GM21528 (cell line): ENCODE measurements around the gene SDC4.

Experiments
- ATAC-seq: cut with Tn5 transposase; IDR thresholded peaks from one replicate; pipeline ENCODE4 v1.9.1; 2021; ENCODE audit warnings: mild to moderate bottlenecking, moderate library complexity; ENCODE audit not compliant: unreplicated experiment, low FRiP score

The SDC4 gene

GRCh38 chr20:45322952-45323383 lies 25.3 kb downstream of the SDC4 start:
- no peak for ATAC-seq

- ATAC-seq: no peak
These were observed 27.2 kb downstream of the SDC4 start for GRCh38 chr20:45320948-45321595.

- ATAC-seq: no peak
These were observed 29.3 kb downstream of the SDC4 start for GRCh38 chr20:45318948-45319347.

- no peak for ATAC-seq
These were observed 29.8 kb downstream of the SDC4 start for GRCh38 chr20:45318386-45318939.

- no peak for ATAC-seq
These were observed 30.4 kb downstream of the SDC4 start for GRCh38 chr20:45317826-45318225.

- ATAC-seq: no peak
These were observed 31.8 kb downstream of the SDC4 start for GRCh38 chr20:45316150-45317080.

- no peak for ATAC-seq
These were observed 32.6 kb downstream of the SDC4 start for GRCh38 chr20:45315672-45316071.

GRCh38 chr20:45313943-45314342 lies 34.3 kb downstream of the SDC4 start:
- ATAC-seq: no peak

GRCh38 chr20:45313065-45313695 lies 35.0 kb downstream of the SDC4 start:
- ATAC-seq: no peak

- ATAC-seq: no peak
These were observed 36.0 kb downstream of the SDC4 start for GRCh38 chr20:45312241-45312640.

GRCh38 chr20:45311589-45312211 lies 36.5 kb downstream of the SDC4 start:
- no peak for ATAC-seq

- no peak for ATAC-seq
These were observed 39.1 kb downstream of the SDC4 start for GRCh38 chr20:45309075-45309474.

- no peak for ATAC-seq
These were observed 40.0 kb downstream of the SDC4 start, which contains the start of gene MATN4 for GRCh38 chr20:45308117-45308778. TSS of gene MATN4 (minus strand) at chr20:45308299. CDS start at chr20:45305582, 2,717 bp downstream.

GRCh38 chr20:45307076-45307640 lies 41.1 kb downstream of the SDC4 start:
- no peak for ATAC-seq

GRCh38 chr20:45306431-45306982 lies 41.7 kb downstream of the SDC4 start, which contains the start of gene RBPJL:
TSS of gene RBPJL (plus strand) at chr20:45306840. CDS start at chr20:45306923, 83 bp downstream.
- ATAC-seq: no peak

- no peak for ATAC-seq
These were observed 43.0 kb downstream of the SDC4 start for GRCh38 chr20:45305262-45305661.

GRCh38 chr20:45304464-45304999 lies 43.7 kb downstream of the SDC4 start:
- no peak for ATAC-seq

GRCh38 chr20:45303586-45304463 lies 44.4 kb downstream of the SDC4 start:
- no peak for ATAC-seq
